ENCODE data around the gene SPTY2D1. TPM values are rescaled to one million over a fixed set of nuclear protein-coding genes. Genes with fewer than 3 reads are reported as not detected.

SPTY2D1 gene
- polyA plus RNA-seq, 1 donor (not counting 4 experiments of a cell fraction or from before 2014, with no cell fraction given) = 14.3 TPM

- peaks cover 91% of the 10 kb centered on the region for H3K79me2 ChIP-seq (ENCODE audit: control insufficient read depth, insufficient read depth, low read length)
- dilution Hi-C loops (cut with MboI; ENCODE audit: extremely low pct_ligation_motif_present, low sequenced_read_pairs) = no loop called here
- no peak overlapping the region for H2AFZ ChIP-seq (ENCODE audit: control insufficient read depth, low read length)
- H3K36me3 ChIP-seq (ENCODE audit: control insufficient read depth in 2 of 2, extremely low read depth in 1 of 2, insufficient read depth in 2 of 2, low read length in 2 of 2) = no peaks in the 10 kb centered on the region
- no peak overlapping the region for H3K4me3 ChIP-seq (ENCODE audit: control insufficient read depth in 2 of 3, extremely low read depth in 1 of 3, insufficient read depth in 2 of 3, low read depth in 1 of 3, low read length in 3 of 3)
- no peaks in the 10 kb centered on the region for H3K9me1 ChIP-seq (ENCODE audit: control insufficient read depth, extremely low read depth, insufficient read depth, low read length)
- no peak for TF ChIP-seq EZH2 (IDR thresholded peaks at IDR 0.05; ENCODE audit: low read length)
- TF ChIP-seq CTCF (optimal IDR thresholded peaks at IDR 0.05 in 1 of 3, IDR thresholded peaks at IDR 0.05 in 1 of 3, conservative IDR thresholded peaks at IDR 0.05 in 1 of 3; ENCODE audit: extremely low read depth in 1 of 3, insufficient read depth in 2 of 3, low read length in 3 of 3) = no peak
- no peaks in the 10 kb centered on the region for H3K27me3 ChIP-seq (ENCODE audit: control insufficient read depth, extremely low read depth, insufficient read depth, low read length)
- H3K27ac ChIP-seq (ENCODE audit: control insufficient read depth, insufficient read depth, low read length) = no peak overlapping the region
- H3K4me2 ChIP-seq (ENCODE audit: control insufficient read depth, extremely low read depth, insufficient read depth, low read depth, low read length) = no peak overlapping the region
- H3K9ac ChIP-seq (ENCODE audit: control insufficient read depth, extremely low read depth, insufficient read depth, low read length) = no peak overlapping the region
- no peaks in the 10 kb centered on the region for H3K9me3 ChIP-seq (ENCODE audit: control insufficient read depth, low read depth, low read length)
- no peak for FAIRE-seq
- no peak for DNase-seq (ENCODE audit: low read depth, low spot score)
- H4K20me1 ChIP-seq (ENCODE audit: control insufficient read depth, extremely low read depth, insufficient read depth, low read length) = no peaks in the 10 kb centered on the region
- H3K4me1 ChIP-seq (ENCODE audit: control insufficient read depth, extremely low read depth, insufficient read depth, low read length) = no peaks in the 10 kb centered on the region
Measured at GRCh38 chr11:18624161-18624560, 10.0 kb downstream of the SPTY2D1 start.

GRCh38 chr11:18623707-18624106, 10.4 kb downstream of the SPTY2D1 start:
- no peak overlapping the region for H2AFZ ChIP-seq (ENCODE audit: control insufficient read depth, low read length)
- peaks cover 91% of the 10 kb centered on the region for H3K79me2 ChIP-seq (ENCODE audit: control insufficient read depth, insufficient read depth, low read length)
- H3K4me1 ChIP-seq (ENCODE audit: control insufficient read depth, extremely low read depth, insufficient read depth, low read length) = peaks cover under 1% of the 10 kb centered on the region
- no peaks in the 10 kb centered on the region for H3K36me3 ChIP-seq (ENCODE audit: control insufficient read depth in 2 of 2, extremely low read depth in 1 of 2, insufficient read depth in 2 of 2, low read length in 2 of 2)
- dilution Hi-C loops (cut with MboI; ENCODE audit: extremely low pct_ligation_motif_present, low sequenced_read_pairs) = no loop called here
- DNase-seq (ENCODE audit: low read depth, low spot score) = no peak
- no peak overlapping the region for H3K4me3 ChIP-seq (ENCODE audit: control insufficient read depth in 2 of 3, extremely low read depth in 1 of 3, insufficient read depth in 2 of 3, low read depth in 1 of 3, low read length in 3 of 3)
- H3K9me3 ChIP-seq (ENCODE audit: control insufficient read depth, low read depth, low read length) = no peaks in the 10 kb centered on the region
- no peaks in the 10 kb centered on the region for H3K27me3 ChIP-seq (ENCODE audit: control insufficient read depth, extremely low read depth, insufficient read depth, low read length)
- no peak for FAIRE-seq
- H3K27ac ChIP-seq (ENCODE audit: control insufficient read depth, insufficient read depth, low read length) = no peak overlapping the region
- no peak overlapping the region for H3K4me2 ChIP-seq (ENCODE audit: control insufficient read depth, extremely low read depth, insufficient read depth, low read depth, low read length)
- no peak overlapping the region for H3K9ac ChIP-seq (ENCODE audit: control insufficient read depth, extremely low read depth, insufficient read depth, low read length)
- no peaks in the 10 kb centered on the region for H3K9me1 ChIP-seq (ENCODE audit: control insufficient read depth, extremely low read depth, insufficient read depth, low read length)
- TF ChIP-seq EZH2 (IDR thresholded peaks at IDR 0.05; ENCODE audit: low read length) (no peak), CTCF (optimal IDR thresholded peaks at IDR 0.05 in 1 of 3, IDR thresholded peaks at IDR 0.05 in 1 of 3, conservative IDR thresholded peaks at IDR 0.05 in 1 of 3; ENCODE audit: extremely low read depth in 1 of 3, insufficient read depth in 2 of 3, low read length in 3 of 3) (no peak)
- H4K20me1 ChIP-seq (ENCODE audit: control insufficient read depth, extremely low read depth, insufficient read depth, low read length) = no peaks in the 10 kb centered on the region

Measured in keratinocyte (primary cell).